HS-27A (cell line): Measurements from ENCODE around the gene ACTN4.

ENCODE experiments used
- DNase-seq: peaks from one replicate; pipeline ENCODE4 v3.0.0-alpha.2; 2012; ENCODE audit warnings: low read depth, missing footprints

ACTN4 gene

DNA sequence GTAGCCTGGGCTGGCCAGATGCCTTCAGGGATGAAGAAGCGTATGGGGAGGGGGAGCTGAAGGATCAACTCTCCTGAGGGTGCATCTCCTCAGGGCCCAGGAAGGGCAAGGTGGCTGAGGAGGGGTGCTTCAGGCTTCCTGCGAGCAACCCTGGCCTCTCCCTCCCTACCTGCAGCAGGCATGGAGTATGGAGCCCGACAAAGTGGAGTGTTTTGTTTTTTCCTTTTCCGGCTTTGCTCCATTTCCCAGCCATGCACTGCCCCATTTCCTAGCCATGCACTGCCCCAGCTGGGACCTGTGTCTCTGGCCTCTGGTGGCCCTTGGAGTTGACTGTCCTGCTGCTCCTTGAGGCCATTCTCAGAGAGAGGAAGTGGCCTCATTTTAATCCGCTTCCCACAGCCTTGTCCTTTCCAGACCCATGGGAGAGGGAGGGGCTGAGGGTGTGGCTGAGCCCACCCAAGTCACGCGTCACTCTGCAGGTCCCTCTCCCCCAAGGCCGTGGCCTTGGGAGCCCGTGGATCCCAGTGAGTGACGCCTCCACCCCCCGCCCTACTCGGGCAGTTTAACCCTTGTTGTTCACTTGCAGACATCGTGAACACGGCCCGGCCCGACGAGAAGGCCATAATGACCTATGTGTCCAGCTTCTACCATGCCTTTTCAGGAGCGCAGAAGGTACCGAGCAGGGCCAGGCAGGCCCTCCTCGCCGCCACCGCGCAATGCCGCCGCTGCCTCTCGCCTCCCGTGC, 62.4 kb downstream of the ACTN4 start:
- DNase-seq, result no peak

DNA sequence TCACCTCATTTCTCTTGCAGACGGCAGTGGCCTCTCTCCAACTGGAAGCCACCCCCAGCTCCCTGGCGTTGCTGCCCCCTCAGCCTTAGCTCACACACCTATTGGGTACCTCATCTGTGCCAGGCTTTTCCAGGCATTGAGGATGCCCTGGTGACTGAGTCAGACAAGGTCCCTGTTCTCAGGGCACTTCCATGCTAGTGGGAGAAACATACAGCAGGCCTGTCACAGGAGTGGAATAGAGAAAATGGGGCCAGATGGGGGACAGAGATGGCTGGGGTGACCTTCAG, 62.9 kb downstream of the ACTN4 start:
- DNase-seq, result no peak

DNA sequence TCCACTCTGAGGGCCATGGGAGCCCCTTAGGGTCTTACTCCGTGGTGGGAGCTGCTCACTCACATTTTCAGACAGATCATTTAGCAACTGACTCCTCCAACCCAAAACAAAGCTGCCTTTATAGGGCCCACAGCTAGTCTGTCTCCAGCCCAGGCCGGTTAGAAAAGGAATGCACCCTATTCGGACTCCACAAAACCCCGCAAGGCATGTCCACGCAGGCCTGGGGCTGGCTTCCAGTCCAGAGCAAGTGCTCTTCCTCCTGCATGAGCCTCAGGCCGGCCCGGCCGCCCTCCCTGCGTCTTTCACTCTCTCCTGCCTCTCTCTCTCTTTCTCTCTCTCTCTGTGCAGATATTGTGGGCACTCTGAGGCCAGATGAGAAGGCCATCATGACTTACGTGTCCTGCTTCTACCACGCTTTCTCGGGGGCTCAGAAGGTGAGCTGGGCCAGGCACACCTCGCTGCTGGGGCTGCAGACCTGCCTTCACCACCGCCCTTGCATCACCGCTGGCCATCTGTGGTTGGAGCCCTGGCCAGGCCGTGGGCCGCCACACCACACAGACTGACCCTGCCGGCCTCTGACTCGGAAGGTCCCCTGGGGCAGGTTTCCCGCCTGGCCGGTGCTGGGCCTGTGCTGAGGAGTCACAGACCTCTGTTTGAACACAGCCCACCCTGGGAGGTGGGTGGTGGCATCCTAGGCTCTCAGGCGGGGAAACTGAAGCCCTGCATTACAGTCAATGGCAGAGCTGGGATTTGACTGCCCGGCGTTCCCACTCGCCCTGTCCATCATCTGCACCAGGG, 63.7 kb downstream of the ACTN4 start:
- DNase-seq, result no peak

GRCh38 chr19:38711726-38712153, 64.3 kb downstream of the ACTN4 start:
- DNase-seq, result peak; percentile 88

GRCh38 chr19:38712161-38712748, 64.8 kb downstream of the ACTN4 start:
- no peak for DNase-seq

GRCh38 chr19:38713227-38713649, 65.8 kb downstream of the ACTN4 start:
- no peak for DNase-seq

GRCh38 chr19:38713865-38714264, 66.4 kb downstream of the ACTN4 start:
- no peak for DNase-seq

GRCh38 chr19:38714354-38714778, 66.9 kb downstream of the ACTN4 start:
- DNase-seq, result no peak

- no peak for DNase-seq
Observed at GRCh38 chr19:38715555-38715954, 68.1 kb downstream of the ACTN4 start.

DNA sequence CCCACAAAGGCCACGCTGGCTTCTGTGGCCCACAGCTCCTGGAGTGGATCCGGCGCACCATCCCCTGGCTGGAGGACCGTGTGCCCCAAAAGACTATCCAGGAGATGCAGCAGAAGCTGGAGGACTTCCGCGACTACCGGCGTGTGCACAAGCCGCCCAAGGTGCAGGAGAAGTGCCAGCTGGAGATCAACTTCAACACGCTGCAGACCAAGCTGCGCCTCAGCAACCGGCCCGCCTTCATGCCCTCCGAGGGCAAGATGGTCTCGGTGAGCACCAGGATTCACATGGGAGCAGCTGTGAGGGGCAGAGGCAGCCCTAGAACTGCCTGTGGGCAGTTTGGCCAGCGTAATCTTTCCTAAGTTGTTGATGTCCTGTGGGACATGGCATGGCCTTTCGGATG, 69.6 kb downstream of the ACTN4 start:
- no peak for DNase-seq

- DNase-seq, result no peak
Observed at GRCh38 chr19:38717855-38718254, 70.4 kb downstream of the ACTN4 start.

GRCh38 chr19:38718747-38719543, 71.5 kb downstream of the ACTN4 start:
- no peak for DNase-seq

DNA sequence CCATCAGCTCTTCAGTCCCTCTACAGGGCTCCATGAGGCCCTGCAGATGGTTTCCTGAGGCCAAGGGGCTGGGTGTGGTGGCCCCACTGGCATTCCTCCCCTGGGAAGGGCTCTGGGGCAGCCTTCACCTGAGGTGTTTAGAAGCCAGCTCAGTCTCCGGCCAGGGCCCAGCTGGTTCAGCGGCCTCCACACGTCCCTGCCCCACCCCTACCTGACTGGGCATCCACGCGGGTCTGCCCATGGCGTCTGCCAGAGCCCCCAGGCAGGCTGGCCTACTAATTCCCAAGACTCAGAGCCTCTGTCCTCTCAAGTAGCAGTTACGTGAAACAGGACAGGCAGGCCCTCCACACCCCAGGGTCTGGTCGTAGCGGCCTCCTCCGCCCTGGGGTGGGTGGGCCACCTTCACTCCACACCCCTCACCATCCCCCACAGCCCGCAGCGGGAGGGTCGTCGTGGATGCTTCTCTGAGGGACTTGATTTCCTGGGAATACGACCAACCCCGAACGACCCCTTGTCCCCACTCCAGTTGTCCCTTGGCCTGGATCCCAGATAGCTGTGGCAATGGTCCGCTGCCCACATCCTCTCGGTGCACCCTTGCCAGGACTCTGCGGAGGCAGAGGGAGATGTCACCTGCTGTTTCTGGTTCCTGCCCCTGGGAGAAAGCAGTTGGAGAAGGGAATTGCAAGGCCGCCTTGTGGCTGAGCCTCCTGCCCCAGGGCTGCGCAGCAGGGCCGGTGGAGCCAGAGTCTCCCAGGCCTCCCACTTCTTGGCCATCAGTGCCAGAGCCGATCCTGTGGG, 72.5 kb downstream of the ACTN4 start:
- DNase-seq, result no peak

DNA sequence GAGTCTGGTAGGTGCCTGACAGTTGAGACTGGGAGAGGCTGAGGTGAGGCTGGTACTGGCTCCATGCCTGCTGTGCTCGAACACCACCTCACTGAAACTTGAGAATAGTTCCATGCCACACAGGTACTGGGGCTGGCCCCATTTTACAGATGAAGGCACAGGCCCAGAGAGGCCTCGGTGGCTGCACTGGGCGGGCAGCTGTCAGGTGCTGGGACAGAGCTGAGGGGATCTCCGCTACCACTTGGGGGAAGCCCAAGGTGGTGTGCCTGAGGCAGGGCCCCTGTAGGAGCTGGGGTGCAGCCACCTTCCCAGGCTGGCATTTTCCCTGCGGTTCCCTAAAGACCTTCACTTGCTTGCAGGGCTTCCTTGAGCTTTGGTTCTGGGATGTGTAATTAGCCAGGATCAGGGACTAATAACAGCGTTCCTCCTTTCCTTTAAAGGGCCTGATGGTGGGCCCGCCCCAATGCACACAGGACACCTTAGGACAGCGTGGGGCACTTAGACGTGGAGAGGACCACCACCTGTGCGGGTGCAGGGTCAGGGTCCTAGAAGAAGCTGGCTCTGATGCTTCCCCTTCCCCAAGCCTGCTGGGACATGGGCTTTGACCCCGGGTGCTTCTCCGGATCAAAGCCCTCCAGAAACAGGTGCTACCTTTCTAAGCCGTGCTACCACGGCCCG, 73.2 kb downstream of the ACTN4 start:
- DNase-seq, result no peak

GRCh38 chr19:38721496-38721895, 74.0 kb downstream of the ACTN4 start:
- DNase-seq, result no peak

DNA sequence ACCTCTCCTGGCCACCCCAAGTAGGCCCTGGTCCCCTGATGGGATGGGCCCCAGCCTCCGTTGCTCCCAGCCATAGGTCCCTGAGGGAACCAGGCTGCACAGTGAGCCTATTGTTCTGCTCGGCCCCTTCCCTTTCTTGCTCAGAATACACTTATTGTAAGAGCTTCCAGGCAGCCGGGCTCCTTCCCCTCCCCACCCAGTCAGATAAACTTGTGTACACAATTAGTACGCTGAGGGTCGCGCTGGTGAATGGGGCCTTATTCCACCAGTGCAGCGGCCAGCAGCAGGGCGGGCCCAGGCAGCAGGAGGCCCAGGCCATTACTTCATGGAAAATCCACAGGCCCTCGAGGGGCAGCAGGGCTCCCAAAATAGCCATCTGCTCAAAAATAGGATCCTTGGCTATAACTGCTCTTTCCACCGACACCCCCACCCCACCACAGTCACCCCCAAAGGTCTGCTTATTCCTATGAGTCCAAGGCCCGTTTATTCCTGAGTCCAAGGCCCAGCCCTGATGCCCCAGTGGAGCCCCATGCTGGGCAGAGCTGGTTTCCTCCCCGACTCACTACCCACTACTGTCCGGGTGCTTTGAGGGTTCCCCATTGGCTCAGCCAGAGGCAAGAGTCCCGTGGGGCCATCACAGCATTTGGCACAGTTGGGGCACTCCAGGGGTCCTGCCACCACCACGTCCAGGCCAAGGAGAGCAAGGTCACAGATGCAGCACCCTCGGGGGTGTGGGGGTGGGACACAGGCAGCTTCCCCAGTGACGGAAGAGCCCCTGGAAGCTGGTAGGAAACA, 74.7 kb downstream of the ACTN4 start:
- no peak for DNase-seq

DNA sequence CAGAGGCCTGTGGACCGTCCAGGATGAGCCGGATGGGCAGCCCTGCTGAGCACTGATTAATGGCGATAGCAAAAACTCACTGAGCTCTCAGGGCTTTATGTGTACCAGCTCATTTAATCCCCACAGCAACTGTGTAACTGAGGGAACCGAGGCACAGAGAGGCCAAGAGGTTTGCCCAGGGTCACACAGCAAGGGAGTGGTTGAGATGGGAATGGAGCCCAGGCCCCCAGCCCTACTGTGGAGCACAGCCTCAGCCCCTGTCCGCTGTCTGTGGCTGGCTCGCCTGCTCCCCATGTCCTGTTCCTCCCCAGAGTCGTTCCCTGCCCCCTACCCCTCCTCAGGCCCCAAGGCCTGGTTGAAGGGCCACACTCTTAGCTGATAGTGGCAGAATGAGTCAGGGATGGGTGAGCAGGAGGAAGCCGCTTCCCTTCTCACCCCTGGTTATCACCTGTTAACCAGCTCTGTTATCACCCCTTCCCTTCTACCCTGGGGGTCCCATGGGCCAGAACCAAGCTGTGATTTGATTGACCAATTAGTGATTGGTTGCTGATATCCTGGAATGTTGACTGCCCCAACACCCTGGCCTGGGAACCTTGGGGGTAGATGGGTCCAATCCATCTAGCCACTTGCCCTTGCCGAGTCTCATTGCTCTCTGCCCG, 75.6 kb downstream of the ACTN4 start:
- DNase-seq, result no peak

- DNase-seq, result no peak
Observed at GRCh38 chr19:38723606-38723965, 76.1 kb downstream of the ACTN4 start.

DNA sequence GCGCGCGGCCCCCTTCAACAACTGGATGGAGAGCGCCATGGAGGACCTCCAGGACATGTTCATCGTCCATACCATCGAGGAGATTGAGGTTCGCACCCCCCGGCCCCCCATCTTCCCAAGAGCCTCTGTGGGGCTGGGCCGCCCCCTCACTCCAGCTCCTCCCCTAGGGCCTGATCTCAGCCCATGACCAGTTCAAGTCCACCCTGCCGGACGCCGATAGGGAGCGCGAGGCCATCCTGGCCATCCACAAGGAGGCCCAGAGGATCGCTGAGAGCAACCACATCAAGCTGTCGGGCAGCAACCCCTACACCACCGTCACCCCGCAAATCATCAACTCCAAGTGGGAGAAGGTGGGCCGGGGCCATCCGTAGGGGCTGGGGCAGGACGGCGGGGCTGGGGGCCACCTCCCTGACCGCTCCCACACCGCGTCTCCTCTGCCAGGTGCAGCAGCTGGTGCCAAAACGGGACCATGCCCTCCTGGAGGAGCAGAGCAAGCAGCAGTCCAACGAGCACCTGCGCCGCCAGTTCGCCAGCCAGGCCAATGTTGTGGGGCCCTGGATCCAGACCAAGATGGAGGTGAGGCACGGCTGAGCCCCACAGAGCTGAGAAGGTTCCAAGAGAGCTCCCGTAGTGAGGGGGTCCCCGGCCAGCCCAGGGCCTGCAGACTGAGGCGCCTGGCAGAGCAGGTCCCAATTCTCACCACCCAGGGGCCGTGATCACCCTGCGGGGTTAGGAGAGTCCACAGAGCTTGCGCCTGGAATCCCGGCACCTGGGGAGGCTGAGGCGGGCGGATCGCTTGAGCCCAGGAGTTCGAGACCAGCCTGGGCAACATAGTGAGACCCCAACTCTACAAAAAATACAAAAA, 76.8 kb downstream of the ACTN4 start:
- DNase-seq, result no peak
